Prostate gland (tissue), 2 donors: ENCODE results near the gene CHID1. TPM values are rescaled to one million over a fixed set of nuclear protein-coding genes. Genes with fewer than 3 reads are reported as not detected.

Source experiments
- DNase-seq: peaks from one replicate; pipeline ENCODE4 v3.0.0-alpha.2; 2019; ENCODE audit warnings: low spot score
- H3K27ac ChIP-seq, 2 donors: fragments of 200-600 bp; sonication (generic); 2 replicates each; pipeline ENCODE4 v1.5.1; 2017 to 2019
- H3K27me3 ChIP-seq: fragments of 200-600 bp; sonication (generic); replicated peaks from 2 replicates; pipeline ENCODE4 v1.5.1; 2019; ENCODE audit not compliant: insufficient read depth
- H3K36me3 ChIP-seq, 2 donors: fragments of 200-600 bp; sonication (generic); 1 replicate in 1 of 2; 2 replicates in 1 of 2; pipeline versions ENCODE4 v1.5.1 to v1.8.1; 2017 to 2019
- H3K4me1 ChIP-seq: fragments of 200-600 bp; sonication (generic); replicated peaks from 2 replicates; pipeline ENCODE4 v1.5.1; 2019
- H3K4me3 ChIP-seq, 2 donors: fragments of 200-600 bp; sonication (generic); 2 replicates each; pipeline ENCODE4 v1.5.1; 2017 to 2019
- H3K9me3 ChIP-seq: fragments of 200-600 bp; sonication (generic); 2 replicates; pipeline ENCODE4 v1.5.1; 2017
- POLR2A ChIP-seq: fragments of 450-650 bp; IDR thresholded peaks from one replicate; pipeline ENCODE4 v1.6.1; 2016; ENCODE audit warnings: antibody characterized with exemption, mild to moderate bottlenecking
- POLR2AphosphoS5 ChIP-seq: sonication (generic); formaldehyde crosslinking; IDR thresholded peaks from one replicate; pipeline ENCODE4 v1.6.1; 2017; ENCODE audit warnings: antibody characterized with exemption
- WGBS: methylation state at CpG from one replicate; pipeline ENCODE4 v1.1.5; 2018; 5-methylcytosine and 5-hydroxymethylcytosine counted together
- intact Hi-C: fragments of 100-400 bp; cut with DNase I; formaldehyde crosslinking; loops from one replicate; pipeline ENCODE4 v1.14.2; 2022
- total RNA-seq, 2 donors: library from RNA; depleted of rRNA; stranded (reverse); fragments of >200 nt; gene quantifications; one replicate each; pipeline ENCODE4 v1.1.0, GENCODE V29; 2016
- TF ChIP-seq, protein P1 (sequence below), 4 experiments: fragments of 200-600 bp in 2 of 4; fragments of 450-650 bp in 2 of 4; sonication (generic) in 2 of 4; IDR thresholded peaks; 1 replicate in 3 of 4; 2 replicates in 1 of 4; pipeline ENCODE4 v1.5.1; 2016 to 2019; ENCODE audit warnings: antibody characterized with exemption in 4 of 4, mild to moderate bottlenecking in 2 of 4, moderate library complexity in 2 of 4

The CHID1 gene
- 100 to 1,000 TPM; 107 to 145 TPM for total RNA-seq

GRCh38 chr11:910589-911030 is at the start of gene CHID1:
Gene CHID1, minus strand, starts transcription at chr11:910810. Its CDS starts 5,994 bp downstream, at chr11:904816.
- peak; percentile 84 for DNase-seq
- WGBS: under 1% methylated on average over 47 of the region's 59 CpGs
- intact Hi-C loops: loop anchor here (5.0 kb wide), 1 partner anchor 63 kb away; no protein-coding TSS in a partner anchor

DNA sequence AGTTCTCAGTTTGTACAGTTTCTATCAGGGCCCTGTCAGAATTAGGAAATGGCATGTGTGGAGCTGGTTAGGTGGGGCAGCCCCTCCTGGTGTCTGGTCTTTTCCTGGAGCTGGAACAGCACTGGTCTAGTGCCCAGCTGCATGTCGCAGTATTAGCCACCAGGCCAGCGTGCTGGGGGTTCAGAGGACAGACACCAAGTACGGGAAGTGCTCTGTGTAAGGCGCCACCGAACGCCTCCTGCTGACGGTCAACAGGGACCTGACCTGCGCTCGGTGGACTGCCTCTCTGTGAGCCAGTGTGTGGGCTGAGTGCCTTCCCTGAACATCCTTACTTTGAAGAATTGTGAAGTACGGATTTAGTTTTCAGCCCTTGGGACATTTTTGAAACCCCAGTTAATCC is 49.0 kb upstream of the CHID1 start:
- no peaks in the 10 kb centered on the region for H3K9me3 ChIP-seq
- no peak overlapping the region for H3K27ac ChIP-seq
- no peak for DNase-seq
- H3K27me3 ChIP-seq: no peaks in the 10 kb centered on the region
- intact Hi-C loops: no loop called here
- WGBS: 89% methylated on average over 10 of the region's 10 CpGs
- H3K36me3 ChIP-seq: peaks cover 0 to 4% of the 10 kb centered on the region in 2 donors
- peaks cover 3% of the 10 kb centered on the region for H3K4me1 ChIP-seq
- no peak for TF ChIP-seq POLR2AphosphoS5
- TF ChIP-seq POLR2A: no peak
- TF ChIP-seq, protein P1, sequence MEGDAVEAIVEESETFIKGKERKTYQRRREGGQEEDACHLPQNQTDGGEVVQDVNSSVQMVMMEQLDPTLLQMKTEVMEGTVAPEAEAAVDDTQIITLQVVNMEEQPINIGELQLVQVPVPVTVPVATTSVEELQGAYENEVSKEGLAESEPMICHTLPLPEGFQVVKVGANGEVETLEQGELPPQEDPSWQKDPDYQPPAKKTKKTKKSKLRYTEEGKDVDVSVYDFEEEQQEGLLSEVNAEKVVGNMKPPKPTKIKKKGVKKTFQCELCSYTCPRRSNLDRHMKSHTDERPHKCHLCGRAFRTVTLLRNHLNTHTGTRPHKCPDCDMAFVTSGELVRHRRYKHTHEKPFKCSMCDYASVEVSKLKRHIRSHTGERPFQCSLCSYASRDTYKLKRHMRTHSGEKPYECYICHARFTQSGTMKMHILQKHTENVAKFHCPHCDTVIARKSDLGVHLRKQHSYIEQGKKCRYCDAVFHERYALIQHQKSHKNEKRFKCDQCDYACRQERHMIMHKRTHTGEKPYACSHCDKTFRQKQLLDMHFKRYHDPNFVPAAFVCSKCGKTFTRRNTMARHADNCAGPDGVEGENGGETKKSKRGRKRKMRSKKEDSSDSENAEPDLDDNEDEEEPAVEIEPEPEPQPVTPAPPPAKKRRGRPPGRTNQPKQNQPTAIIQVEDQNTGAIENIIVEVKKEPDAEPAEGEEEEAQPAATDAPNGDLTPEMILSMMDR (IDR thresholded peaks at IDR 0.05): no peak
- H3K4me3 ChIP-seq: no peak overlapping the region

More at GRCh38 chr11:910589-911030, at the start of gene CHID1:
- no peaks in the 10 kb centered on the region for H3K4me1 ChIP-seq
- H3K36me3 ChIP-seq: no peaks in the 10 kb centered on the region
- peak within 1 kb of the TSS; percentile 88 for H3K27ac ChIP-seq
- no peaks in the 10 kb centered on the region for H3K9me3 ChIP-seq
- H3K4me3 ChIP-seq: peak within 1 kb of the TSS; percentile 86 to 90
- no peak for TF ChIP-seq POLR2A
- peak; percentile 72 for TF ChIP-seq POLR2AphosphoS5
- TF ChIP-seq, protein P1 (IDR thresholded peaks at IDR 0.05): no peak
- no peaks in the 10 kb centered on the region for H3K27me3 ChIP-seq

DNA sequence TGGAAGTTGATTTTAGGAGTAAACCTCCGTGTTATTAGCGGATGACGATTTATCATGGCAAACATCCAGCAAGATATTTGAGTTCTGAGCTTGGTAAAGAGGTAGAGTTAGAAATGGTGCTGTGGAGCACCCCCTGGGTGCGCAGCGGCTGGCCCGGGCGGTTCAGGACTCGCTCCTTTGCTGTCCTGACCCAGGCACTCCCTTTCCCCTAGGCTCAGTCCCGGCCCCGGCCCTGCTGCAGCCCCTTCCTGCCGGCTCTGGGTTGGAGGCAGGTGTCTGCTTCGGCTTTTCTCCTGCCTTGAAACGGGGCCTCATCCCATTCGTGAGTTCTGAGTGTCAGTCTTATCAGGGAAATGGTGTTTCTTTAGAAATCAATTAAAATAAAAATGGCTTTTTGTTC is 48.4 kb upstream of the CHID1 start:
- TF ChIP-seq, protein P1 (IDR thresholded peaks at IDR 0.05): no peak
- TF ChIP-seq POLR2AphosphoS5 (peak; percentile 10), POLR2A (no peak)
- Histone ChIP-seq H3K27me3 (no peaks in the 10 kb centered on the region), H3K9me3 (no peaks in the 10 kb centered on the region), H3K36me3 (peaks cover 0 to 4% of the 10 kb centered on the region in 2 donors), H3K27ac (no peak overlapping the region), H3K4me1 (peaks cover 3% of the 10 kb centered on the region), H3K4me3 (no peak overlapping the region)
- no peak for DNase-seq
- 61% methylated on average over 14 of the region's 14 CpGs for WGBS
- intact Hi-C loops: no loop called here

DNA sequence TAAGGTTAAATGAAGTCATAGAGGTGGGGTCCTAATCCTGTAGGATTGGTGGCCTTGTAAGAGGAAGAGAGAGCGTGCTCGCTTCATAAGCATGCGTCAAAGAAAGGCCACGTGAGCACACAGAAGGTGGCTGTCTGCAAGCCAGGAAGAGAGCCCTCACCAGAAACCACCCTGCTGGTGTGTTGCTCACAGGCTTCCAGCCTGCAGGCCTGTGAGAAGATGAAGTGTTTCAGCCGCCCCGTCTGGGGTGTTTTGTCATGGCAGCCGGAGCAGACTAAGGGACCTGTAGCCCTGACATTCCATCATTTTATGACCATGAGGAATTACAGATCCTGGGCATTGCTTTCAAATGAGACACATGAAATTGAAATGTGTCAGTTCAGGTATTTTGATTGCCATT is 47.5 kb upstream of the CHID1 start:
- intact Hi-C loops: no loop called here

More for the DNA sequence above, 47.5 kb upstream of the CHID1 start:
- H3K4me1 ChIP-seq: peaks cover 3% of the 10 kb centered on the region
- WGBS: 96% methylated on average over 7 of the region's 7 CpGs
- TF ChIP-seq, protein P1 (IDR thresholded peaks at IDR 0.05): no peak
- TF ChIP-seq POLR2A: no peak
- TF ChIP-seq POLR2AphosphoS5: no peak
- no peaks in the 10 kb centered on the region for H3K9me3 ChIP-seq
- H3K27ac ChIP-seq: no peak overlapping the region
- DNase-seq: no peak
- peaks cover 0 to 4% of the 10 kb centered on the region in 2 donors for H3K36me3 ChIP-seq
- H3K4me3 ChIP-seq: no peak overlapping the region
- no peaks in the 10 kb centered on the region for H3K27me3 ChIP-seq
